HCT116 (cell line): ENCODE measurements around the gene C11orf98.

Source experiments
- CTCF ChIP-seq, 3 experiments: fragments of 200-600 bp in 1 of 3; sonication (generic) in 1 of 3; IDR thresholded peaks in 2 of 3; conservative IDR thresholded peaks in 1 of 3; 2 replicates each; pipeline ENCODE4 v1.5.1; 2012 to 2017; ENCODE audit warnings: low read depth in 2 of 3, low read length in 2 of 3, antibody characterized with exemption in 1 of 3, borderline replicate concordance in 1 of 3, control low read depth in 1 of 3, mild to moderate bottlenecking in 1 of 3, mixed read lengths in 1 of 3, mixed run types in 1 of 3, moderate library complexity in 1 of 3; ENCODE audit not compliant: insufficient read depth in 1 of 3
- EZH2 ChIP-seq: fragments of 200-600 bp; sonication (generic); IDR thresholded peaks from 2 replicates; pipeline ENCODE4 v1.6.1; 2017; ENCODE audit warnings: antibody characterized with exemption, mixed run types
- EZH2phosphoT487 ChIP-seq: fragments of 200-600 bp; IDR thresholded peaks from 2 replicates; pipeline ENCODE4 v1.6.1; 2018; ENCODE audit warnings: antibody characterized with exemption, borderline replicate concordance
- POLR2A ChIP-seq: IDR thresholded peaks from 2 replicates; pipeline ENCODE4 v1.7.0; 2011; ENCODE audit warnings: borderline replicate concordance; ENCODE audit not compliant: insufficient read depth, insufficient read length; ENCODE audit errors: extremely low read depth
- POLR2AphosphoS5 ChIP-seq: IDR thresholded peaks from 2 replicates; pipeline ENCODE4 v1.6.1; 2011; ENCODE audit warnings: mild to moderate bottlenecking, low read depth, low read length, moderate library complexity
- REST ChIP-seq: IDR thresholded peaks from 2 replicates; pipeline ENCODE4 v1.6.1; 2012; ENCODE audit warnings: low read depth
- SIN3A ChIP-seq: IDR thresholded peaks from 2 replicates; pipeline ENCODE4 v1.6.1; 2012; ENCODE audit warnings: low read depth
- ZNF274 ChIP-seq: fragments of 200-500 bp; sonication (Bioruptor generic); IDR thresholded peaks from 2 replicates; pipeline ENCODE4 v1.6.1; 2014; ENCODE audit warnings: mild to moderate bottlenecking, low read depth, low read length, inconsistent platforms

GRCh38 chr11:62648185-62648966 is 16.6 kb downstream of the C11orf98 start:
- no peak for TF ChIP-seq POLR2A
- TF ChIP-seq EZH2phosphoT487 = no peak
- no peak for TF ChIP-seq ZNF274
- no peak for TF ChIP-seq SIN3A
- no peak for TF ChIP-seq CTCF (IDR thresholded peaks at IDR 0.05 in 2 of 3, conservative IDR thresholded peaks at IDR 0.05 in 1 of 3; ENCODE audit: borderline replicate concordance in 1 of 3, insufficient read depth in 1 of 3, low read depth in 2 of 3, low read length in 2 of 3)
- TF ChIP-seq REST = no peak
- TF ChIP-seq POLR2AphosphoS5 = no peak
- TF ChIP-seq EZH2 = no peak
